HG03558 (cell line): Measurements from ENCODE around the gene CLCN1.

Experiments
- ATAC-seq: cut with Tn5 transposase; IDR thresholded peaks from one replicate; pipeline ENCODE4 v1.9.1; 2021; ENCODE audit warnings: moderate number of reproducible peaks; ENCODE audit not compliant: unreplicated experiment; ENCODE audit errors: extremely low read depth

The CLCN1 gene

DNA sequence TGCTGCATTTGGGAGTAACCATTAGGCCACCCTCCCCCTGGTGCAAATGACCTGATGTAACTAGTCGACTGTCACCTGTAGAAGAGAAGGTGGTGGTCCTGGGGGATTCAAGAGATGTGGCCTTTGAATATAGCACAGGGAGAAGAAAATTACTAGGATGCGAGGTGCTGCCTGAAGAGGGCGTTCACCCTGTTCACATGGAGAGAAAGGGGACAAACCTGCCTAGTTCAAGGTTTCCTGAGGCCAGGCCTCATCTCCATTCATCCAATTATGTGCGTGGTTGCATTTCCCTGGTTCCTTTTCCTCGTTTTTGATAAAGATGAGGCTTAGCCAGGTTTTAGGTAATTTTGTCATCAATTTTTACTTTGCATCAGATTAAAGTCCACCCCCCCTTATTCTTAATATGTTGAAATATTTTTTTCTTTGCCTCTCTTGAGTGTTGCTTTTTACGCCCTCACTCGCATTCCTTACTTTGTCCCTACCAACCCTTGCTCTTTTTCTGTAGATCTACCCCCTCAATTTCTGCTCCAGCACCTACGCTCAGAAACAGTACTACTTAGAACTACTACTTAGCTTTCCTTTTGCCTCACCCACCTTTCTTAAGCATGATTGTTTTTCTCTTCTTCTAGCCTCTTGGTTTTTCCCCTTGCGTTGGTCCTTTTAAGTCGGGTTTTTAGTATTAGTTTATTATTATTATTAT, 13.7 kb downstream of the CLCN1 start:
- no peak for ATAC-seq

DNA sequence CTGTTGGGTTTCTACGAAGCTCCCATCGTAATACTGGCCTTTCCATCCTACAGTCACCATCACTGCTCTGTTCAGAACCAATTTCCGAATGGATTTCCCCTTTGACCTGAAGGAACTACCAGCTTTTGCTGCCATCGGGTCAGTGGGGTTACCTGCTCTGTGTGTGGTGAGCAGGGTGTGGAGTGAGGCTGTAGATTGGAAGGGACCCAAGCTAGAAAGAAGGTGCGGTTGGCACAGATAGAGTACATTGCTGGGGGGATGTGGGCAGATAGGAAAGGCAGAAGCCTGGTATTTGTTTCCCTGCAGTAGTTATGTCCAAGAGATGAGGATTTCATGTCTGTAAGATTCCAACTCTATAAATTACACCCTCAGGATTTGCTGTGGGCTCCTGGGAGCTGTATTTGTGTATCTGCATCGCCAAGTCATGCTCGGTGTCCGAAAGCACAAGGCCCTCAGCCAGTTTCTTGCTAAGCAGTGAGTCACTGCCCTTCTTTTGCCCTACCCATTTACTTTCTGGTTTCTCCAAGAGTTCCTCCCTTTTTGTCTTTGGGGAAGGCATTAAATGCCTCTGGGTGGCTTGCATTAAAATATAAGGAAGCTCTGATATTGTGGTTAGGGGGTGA, 15.4 kb downstream of the CLCN1 start:
- ATAC-seq = no peak

DNA sequence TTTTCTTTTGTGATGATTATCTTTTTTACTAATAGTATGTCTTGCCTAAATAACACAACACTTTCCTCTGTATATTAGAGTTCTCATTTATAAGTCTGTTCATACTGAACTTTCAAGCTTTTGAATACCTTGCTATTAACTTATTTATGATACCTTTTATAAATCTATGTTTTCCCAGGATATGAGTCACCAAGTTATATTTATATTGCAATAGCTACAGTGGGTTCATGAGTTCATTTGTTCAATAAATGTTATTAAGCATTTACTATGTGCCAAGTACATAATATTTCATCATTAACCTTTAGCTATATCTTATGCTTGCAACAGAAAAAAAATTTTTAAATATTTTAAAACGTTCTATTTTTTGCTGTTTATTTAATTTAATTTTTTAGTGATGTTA, 18.3 kb downstream of the CLCN1 start:
- ATAC-seq = no peak

DNA sequence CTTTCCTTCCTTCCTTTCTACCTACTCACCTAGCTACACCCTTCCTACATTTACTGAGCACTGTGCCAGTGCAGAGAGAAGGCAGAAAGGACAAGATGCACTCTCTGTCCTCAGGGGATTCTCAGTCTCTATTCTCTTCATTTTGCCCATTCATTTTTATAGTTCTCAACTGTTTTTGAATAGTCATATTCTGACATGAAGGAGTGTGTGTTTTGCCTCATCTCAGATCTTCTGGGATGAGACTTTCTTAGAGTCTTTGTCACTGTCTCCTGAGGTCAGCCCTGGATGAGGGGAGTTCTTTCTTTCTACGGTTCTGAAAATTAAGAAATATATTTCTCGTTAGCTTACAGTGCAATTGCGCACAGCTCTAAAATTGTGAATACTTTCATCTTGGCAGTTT, 21.3 kb downstream of the CLCN1 start:
- no peak for ATAC-seq

DNA sequence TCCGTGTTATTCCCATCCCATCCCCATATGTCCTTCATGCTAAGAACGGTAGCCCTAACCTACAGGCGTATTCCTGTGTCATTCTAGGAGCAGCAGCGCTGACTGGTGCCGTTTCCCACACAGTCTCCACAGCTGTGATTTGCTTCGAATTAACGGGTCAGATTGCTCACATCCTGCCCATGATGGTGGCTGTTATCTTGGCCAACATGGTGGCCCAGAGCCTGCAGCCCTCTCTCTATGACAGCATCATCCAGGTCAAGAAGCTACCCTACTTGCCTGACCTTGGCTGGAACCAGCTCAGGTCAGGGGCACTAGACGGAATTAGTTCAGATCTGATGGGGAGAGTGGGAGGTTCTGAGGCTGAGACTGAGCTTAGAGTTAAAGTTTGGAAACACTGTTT, 25.9 kb downstream of the CLCN1 start:
- ATAC-seq = no peak

DNA sequence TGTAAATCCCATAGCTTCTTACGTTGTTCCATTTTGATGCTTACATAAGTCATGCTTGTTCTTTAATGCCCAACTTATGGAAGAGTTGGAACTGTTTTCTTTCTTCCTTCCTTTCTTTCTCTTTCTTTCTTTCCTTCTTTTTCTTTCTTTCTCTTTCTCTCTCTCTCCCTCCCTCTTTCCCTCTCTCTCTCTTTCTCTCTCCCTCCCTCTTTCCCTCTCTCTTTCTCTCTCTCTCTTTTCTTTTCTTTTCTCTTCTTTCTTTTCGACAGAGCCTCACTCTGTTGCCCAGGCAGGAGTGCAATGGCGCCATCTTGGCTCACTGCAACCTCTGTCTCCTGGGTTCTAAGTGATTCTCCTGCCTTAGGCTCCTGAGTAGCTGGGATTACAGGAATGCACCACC, 27.7 kb downstream of the CLCN1 start:
- ATAC-seq = no peak

DNA sequence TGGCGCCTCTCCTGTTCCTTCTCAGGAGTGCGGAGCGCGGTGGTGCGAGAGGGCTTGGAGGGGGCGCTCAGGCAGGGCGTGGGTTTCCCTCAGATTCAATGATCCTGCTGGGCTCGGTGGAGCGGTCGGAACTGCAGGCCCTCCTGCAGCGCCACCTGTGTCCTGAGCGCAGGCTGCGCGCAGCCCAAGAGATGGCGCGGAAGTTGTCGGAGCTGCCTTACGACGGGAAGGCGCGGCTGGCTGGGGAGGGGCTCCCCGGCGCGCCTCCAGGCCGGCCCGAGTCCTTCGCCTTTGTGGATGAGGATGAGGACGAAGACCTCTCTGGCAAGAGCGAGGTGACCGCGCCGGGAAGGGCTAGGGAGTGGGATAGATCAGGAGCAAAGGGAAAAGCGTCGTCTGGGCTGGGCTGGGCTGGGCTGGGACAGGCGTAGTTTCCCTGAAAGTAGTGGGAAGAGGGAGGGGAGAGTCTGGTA, 29.6 kb downstream of the CLCN1 start:
- ATAC-seq = no peak

DNA sequence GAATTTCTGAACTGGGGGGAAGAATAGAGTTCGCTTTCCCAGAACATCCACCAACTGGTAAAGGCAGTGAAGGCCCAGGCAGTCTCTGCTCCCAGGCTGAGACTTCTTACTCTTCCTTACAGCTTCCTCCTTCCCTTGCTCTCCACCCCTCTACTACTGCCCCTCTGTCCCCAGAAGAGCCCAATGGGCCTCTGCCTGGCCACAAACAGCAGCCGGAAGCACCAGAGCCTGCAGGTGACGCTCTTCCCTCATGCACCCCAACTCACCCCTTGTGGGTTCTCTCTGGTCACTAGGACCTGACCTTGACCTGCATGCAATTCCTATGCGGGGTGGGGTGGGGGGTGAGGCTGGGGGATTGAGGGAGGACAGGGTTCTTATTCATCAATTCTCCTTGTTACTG, 30.1 kb downstream of the CLCN1 start:
- ATAC-seq = no peak

DNA sequence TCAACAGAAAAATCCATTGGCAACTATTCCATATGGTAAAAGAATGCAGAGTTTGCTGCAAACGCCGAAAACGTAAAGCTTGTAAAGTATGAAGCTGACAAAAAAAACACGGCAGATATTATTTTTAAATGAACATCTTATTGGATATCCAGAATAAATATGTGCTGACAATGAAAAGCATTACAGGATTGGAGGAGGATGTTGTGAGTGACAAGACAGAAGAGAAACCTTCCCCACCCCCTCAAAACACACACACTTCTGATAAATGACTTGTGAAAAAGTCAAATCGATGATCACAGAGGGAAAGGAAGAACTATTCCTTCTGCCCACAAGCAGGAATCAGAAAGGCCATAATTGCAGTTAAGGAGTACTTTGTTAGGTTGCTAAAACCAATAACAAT, 32.0 kb downstream of the CLCN1 start:
- ATAC-seq = no peak

DNA sequence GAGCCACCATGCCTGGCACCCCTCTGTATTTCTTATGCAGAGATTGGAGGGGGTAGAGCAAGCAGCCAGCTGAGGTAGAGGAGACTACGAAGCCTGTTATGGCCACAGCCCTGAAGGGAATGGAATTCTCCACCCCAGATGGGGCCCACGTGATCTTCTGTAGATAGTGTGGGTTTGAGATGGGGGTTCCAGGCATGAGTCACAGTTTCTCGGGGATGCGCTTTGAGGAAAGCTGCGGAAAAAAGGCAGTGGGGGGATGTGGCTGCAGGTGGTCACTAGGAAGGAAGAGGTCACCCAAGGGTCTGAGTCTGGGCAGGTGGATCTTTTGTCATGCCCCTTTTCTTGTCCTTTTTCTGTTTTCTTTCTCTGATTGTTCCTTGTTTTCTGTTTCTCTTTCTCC, 35.1 kb downstream of the CLCN1 start:
- no peak for ATAC-seq

DNA sequence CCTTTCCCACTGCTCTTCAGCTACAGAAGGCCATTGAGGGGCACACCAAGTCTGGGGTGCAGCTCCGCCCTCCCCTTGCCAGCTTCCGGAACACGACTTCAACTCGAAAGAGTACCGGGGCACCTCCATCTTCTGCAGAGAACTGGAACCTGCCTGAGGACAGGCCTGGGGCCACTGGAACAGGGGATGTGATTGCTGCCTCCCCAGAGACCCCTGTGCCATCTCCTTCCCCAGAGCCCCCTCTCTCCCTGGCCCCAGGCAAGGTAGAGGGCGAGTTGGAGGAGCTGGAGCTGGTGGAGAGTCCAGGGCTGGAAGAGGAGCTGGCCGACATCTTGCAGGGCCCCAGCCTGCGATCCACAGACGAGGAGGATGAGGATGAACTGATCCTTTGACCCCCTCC, 35.7 kb downstream of the CLCN1 start:
- ATAC-seq = no peak

DNA sequence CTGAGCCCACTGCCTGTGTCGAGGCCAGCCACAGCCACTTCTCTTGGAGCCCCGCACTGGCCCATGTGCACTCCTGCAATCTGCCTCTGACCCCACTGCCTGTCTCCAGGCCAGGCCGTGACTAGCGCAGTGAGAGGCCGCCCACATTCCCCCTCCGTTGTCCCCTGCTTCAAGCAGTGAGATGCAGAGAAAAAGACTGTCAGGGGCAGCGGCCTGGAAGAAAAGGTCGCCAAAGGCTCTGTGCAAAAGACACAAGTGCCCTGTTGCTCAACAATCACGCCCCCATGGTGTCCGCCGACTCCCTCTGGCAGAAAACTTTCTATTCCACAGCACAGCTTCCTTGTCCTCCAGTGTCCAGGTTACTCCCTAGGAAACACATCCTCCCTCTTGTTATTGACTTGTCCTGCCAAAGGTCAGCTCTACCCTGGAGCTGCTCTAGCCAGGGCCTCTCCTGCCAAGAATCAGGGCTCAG, 36.7 kb downstream of the CLCN1 start:
- no peak for ATAC-seq

DNA sequence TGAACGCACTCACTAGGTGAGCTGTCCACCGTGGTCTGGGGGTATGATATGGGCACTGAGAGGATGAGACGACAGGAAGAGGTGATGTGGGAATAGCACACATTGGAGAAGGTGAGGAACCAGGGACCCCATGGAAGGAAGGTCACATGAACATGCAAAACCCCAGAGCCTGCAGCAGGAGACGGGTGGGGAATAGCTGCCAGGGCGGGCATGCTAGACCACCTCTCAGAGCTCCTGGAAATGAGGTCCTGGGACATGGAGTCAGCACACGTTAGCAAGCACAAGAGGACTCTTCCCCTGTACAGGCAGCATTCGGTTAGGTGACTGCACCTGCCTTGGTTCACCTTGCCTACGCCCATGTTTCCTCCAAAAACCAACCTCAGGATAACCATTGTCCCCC, 38.5 kb downstream of the CLCN1 start:
- ATAC-seq = no peak

DNA sequence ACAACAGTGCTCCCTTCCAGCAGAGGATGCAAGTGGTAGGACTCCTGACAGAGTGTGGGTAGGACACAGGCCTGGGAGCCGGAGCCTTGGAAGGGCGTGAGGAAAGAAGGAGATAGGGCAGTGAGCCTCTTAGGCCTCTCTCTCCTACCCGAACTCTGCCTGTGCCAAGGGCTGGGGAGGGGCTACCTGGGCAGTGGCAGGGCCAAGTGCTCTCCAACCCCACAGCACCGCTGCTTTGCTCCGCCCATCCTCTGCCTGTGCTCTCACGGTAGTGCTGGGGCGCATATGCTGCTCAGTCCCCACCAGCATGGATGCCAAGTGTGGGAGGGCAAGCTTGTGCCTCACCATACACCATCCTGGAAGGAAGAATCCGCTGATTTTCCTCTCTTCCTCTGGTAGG, 39.1 kb downstream of the CLCN1 start:
- ATAC-seq = no peak

DNA sequence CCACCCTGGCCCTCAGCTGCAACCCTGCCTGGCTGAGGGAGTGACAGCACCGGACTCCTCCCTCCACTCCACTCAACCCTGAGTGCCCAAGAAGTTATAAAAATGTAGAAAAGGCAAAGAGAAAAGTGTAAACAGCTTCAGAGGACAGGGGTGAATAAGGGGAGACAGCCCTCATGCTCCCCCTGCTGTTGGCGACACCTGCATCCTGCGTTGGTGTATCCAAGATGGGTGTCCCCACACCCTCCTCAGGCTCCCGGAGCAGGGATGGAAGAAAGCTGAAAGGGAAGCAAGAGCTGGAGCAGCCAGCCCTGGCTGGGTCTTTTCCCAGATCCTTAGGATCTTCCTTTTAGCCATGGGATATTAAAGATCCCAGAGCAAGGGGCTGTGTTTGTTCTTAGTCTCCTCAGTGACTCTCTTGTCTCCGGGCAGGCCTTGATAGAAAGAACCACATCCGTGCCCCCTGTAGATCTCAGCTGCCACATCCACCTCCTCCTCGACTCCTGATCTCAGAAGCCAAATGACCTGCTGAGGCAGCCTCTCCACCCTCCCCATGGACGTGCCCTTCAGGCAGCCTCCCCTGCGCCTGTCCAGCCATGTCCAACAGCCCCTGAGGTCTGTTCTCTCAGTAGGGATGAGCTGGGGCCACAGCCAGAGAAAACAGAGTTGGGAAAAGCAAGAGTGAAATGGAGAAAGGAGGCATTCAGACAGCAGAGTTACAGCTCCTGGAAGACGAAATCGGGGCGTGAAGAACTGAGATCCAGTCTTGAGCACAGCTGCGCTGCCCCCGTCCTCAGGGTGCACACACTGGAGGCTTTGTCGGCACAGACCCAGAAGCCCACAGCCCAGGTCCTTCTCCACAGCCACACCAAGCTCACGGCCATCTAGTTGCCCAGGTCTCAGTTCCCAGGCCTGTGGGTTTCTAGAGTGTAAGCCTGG, 39.8 kb downstream of the CLCN1 start:
- ATAC-seq = no peak

DNA sequence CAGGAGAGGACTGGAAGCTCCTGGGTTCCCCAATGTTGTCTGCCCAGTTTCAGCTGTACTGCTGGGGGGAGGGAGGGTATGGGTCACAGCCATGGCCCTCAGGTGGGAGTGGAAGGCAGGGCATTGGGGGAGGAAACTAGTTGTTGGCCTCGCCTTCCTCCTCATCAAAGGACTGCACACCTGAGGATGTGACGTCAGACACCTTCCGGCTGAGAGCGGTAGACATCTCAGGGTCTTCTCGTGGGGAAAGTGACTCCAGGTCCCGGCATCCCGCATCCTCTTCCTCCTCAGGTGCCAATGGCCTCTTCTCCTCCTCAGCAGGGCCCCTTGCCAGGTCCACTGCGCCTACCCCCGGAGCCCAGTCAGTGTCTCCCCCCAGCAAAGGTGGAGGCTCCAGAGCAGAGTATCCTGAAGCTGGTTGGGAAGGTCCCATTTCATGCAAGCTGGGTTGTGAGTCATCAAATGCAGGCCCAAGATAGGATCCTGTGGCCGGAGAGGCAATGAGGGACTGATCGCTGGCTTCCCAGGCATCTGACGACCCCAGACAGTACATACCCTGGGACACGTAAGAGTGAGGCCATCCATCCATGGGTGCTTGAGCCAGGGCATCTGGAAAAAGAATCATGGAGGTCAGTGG, 40.6 kb downstream of the CLCN1 start:
- no peak for ATAC-seq

DNA sequence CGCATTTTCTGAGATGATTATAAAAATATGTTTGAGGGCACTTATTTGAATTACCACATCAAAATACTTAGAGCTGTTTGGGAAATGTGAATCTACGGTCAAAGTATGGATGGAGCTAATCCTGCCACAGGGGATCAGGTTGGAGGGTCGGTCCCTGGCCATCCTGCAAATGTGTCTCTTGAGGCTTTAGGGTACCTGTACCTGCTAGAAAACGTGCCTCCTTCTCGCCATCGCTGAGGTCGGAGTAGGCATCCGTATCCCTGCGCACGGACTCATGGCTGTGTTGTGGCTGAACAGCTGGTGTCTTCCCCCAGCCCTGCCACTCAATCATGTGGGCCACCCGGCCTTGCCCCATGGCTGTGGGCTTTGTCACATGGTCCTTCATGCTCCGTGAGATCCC, 42.7 kb downstream of the CLCN1 start:
- no peak for ATAC-seq

DNA sequence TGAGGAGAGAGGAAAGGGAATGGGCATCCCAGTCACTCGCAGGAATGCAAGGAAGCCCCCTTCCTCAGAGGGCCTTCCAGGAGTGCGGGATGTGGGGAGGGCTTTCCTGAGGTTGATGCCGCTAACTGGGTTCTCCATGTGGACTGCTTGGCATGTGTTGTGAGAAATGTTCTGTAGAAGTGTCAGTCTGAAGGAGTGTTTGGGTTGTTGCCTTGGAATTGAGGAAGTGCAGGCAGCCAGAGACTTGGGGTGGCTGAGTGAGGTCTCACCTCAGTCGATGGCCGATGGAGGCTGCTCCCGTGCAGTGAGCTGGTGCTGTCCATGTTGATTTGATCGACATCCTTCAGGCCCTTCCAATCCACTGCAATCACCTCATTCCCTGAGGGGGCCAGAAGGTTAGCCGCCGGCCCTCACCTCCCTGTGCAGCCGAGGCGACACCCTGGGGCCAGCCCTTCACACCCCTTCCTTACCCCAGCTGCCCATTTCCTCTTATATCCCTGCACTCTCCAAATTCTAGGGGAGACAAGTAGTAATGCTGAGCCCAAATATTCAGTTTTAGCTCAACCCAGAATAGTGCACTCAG, 44.0 kb downstream of the CLCN1 start:
- ATAC-seq = no peak

DNA sequence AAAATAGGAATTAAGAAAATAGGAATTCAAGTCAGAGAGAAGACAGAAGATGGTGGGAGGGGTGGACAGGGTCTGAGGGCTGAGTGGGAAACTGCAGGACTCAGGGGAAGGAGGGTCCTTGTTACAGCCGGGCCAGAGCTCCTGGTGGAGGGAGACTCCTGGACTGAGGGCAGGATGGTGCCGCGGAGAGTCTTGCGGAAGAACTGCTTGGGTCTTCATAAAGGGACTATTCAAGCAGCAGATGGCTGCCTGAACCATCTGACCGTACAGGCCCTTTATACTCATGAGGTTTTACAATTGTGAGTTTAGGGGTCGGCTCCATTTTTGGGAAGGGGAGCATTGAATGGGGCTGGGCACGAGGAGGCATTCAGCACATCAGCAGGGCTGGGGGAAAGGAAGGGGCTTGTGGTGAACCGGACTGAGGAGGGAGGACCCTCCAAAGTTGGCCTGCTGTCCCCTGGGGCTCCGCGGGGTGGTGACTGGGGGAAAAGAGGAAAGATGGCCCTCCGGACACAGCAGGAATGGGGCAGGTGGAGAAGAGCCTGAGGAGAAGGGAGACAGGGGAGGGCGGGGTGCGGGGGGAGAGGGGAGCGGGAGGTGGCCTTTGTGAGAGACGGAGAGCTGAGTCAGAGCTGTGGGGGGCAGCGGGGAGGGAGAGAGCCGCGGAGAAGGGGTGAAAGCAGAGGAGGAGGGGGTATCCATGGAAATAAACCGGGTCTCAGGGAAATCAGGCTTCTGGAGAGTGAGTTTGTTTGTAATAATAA, 45.1 kb downstream of the CLCN1 start:
- ATAC-seq = no peak
